ENCODE measurements around the gene DCD.

The DCD gene

GRCh38 chr12:54648265-54648664 lies at the start of gene DCD:
TSS of gene DCD (minus strand) at chr12:54648365. CDS start at chr12:54648303, 62 bp downstream.
- Histone ChIP-seq H3K79me2 (ENCODE audit: insufficient read depth, low read length) (no peaks in the 10 kb centered on the region), H2AFZ (ENCODE audit: low read length) (no peak within 1 kb of the TSS), H3K9me2 (ENCODE audit: low read depth, low read length) (no peaks in the 10 kb centered on the region), H3K27me3 (ENCODE audit: insufficient read depth, low read length) (no peaks in the 10 kb centered on the region), H4K20me1 (ENCODE audit: insufficient read depth, low read length) (no peaks in the 10 kb centered on the region), H3K4me2 (ENCODE audit: low read length) (no peak within 1 kb of the TSS), H3K9me3 (ENCODE audit: low read length) (no peaks in the 10 kb centered on the region), H3K36me3 (ENCODE audit: insufficient read depth, low read length) (no peaks in the 10 kb centered on the region), H3K9ac (ENCODE audit: low read length) (no peak within 1 kb of the TSS), H3K27ac (ENCODE audit: low read depth, low read length, poor library complexity, severe bottlenecking) (no peak within 1 kb of the TSS), H3F3A (ENCODE audit: insufficient read depth, low read length) (no peaks in the 10 kb centered on the region), H3K4me3 (ENCODE audit: low read depth, low read length, poor library complexity, severe bottlenecking) (no peak within 1 kb of the TSS), H3K4me1 (ENCODE audit: insufficient read depth, low read length, severe bottlenecking) (no peaks in the 10 kb centered on the region)
- no peak for TF ChIP-seq CTCF (IDR thresholded peaks at IDR 0.05; ENCODE audit: low read length)
- TF ChIP-seq EZH2 (IDR thresholded peaks at IDR 0.05; ENCODE audit: borderline replicate concordance, low read length) = no peak

GRCh38 chr12:54697851-54698250 lies 49.7 kb upstream of the DCD start:
- H3K9me3 ChIP-seq (ENCODE audit: low read length) = no peaks in the 10 kb centered on the region
- no peak overlapping the region for H3K27ac ChIP-seq (ENCODE audit: low read depth, low read length, poor library complexity, severe bottlenecking)
- H3K36me3 ChIP-seq (ENCODE audit: insufficient read depth, low read length) = no peaks in the 10 kb centered on the region
- no peaks in the 10 kb centered on the region; the same call in 1 of the 2 replicates for H3K27me3 ChIP-seq (ENCODE audit: insufficient read depth, low read length)
- no peaks in the 10 kb centered on the region for H3K9me2 ChIP-seq (ENCODE audit: low read depth, low read length)
- H3K9ac ChIP-seq (ENCODE audit: low read length) = no peak overlapping the region
- no peaks in the 10 kb centered on the region for H4K20me1 ChIP-seq (ENCODE audit: insufficient read depth, low read length)
- no peak overlapping the region for H2AFZ ChIP-seq (ENCODE audit: low read length)
- H3K4me3 ChIP-seq (ENCODE audit: low read depth, low read length, poor library complexity, severe bottlenecking) = no peak overlapping the region
- TF ChIP-seq EZH2 (IDR thresholded peaks at IDR 0.05; ENCODE audit: borderline replicate concordance, low read length) (no peak), CTCF (IDR thresholded peaks at IDR 0.05; ENCODE audit: low read length) (no peak)
- no peaks in the 10 kb centered on the region for H3K4me1 ChIP-seq (ENCODE audit: insufficient read depth, low read length, severe bottlenecking)
- H3K79me2 ChIP-seq (ENCODE audit: insufficient read depth, low read length) = no peaks in the 10 kb centered on the region
- no peaks in the 10 kb centered on the region for H3F3A ChIP-seq (ENCODE audit: insufficient read depth, low read length)
- no peak overlapping the region for H3K4me2 ChIP-seq (ENCODE audit: low read length)

- no peaks in the 10 kb centered on the region for H4K20me1 ChIP-seq (ENCODE audit: insufficient read depth, low read length)
- TF ChIP-seq EZH2 (IDR thresholded peaks at IDR 0.05; ENCODE audit: borderline replicate concordance, low read length) (no peak), CTCF (IDR thresholded peaks at IDR 0.05; ENCODE audit: low read length) (no peak)
- no peaks in the 10 kb centered on the region for H3K36me3 ChIP-seq (ENCODE audit: insufficient read depth, low read length)
- H3K4me2 ChIP-seq (ENCODE audit: low read length) = no peak overlapping the region
- no peak overlapping the region for H3K9ac ChIP-seq (ENCODE audit: low read length)
- H3F3A ChIP-seq (ENCODE audit: insufficient read depth, low read length) = no peaks in the 10 kb centered on the region
- H3K9me3 ChIP-seq (ENCODE audit: low read length) = no peaks in the 10 kb centered on the region
- no peak overlapping the region for H3K4me3 ChIP-seq (ENCODE audit: low read depth, low read length, poor library complexity, severe bottlenecking)
- no peaks in the 10 kb centered on the region for H3K4me1 ChIP-seq (ENCODE audit: insufficient read depth, low read length, severe bottlenecking)
- no peak overlapping the region for H3K27ac ChIP-seq (ENCODE audit: low read depth, low read length, poor library complexity, severe bottlenecking)
- H3K9me2 ChIP-seq (ENCODE audit: low read depth, low read length) = no peaks in the 10 kb centered on the region
- H3K27me3 ChIP-seq (ENCODE audit: insufficient read depth, low read length) = no peaks in the 10 kb centered on the region; the same call in 1 of the 2 replicates
- H3K79me2 ChIP-seq (ENCODE audit: insufficient read depth, low read length) = no peaks in the 10 kb centered on the region
- H2AFZ ChIP-seq (ENCODE audit: low read length) = no peak overlapping the region
Measured at GRCh38 chr12:54692353-54692752, 44.2 kb upstream of the DCD start.

All from OCI-LY1 (cell line).